Stomach (tissue), 4 donors: ENCODE data around the gene GPR61.

Experiments used
- EP300 ChIP-seq: sonication (generic); formaldehyde crosslinking; IDR thresholded peaks from one replicate; pipeline ENCODE4 v1.6.1; 2017; ENCODE audit warnings: antibody characterized with exemption
- POLR2AphosphoS5 ChIP-seq, 3 donors: sonication (generic); formaldehyde crosslinking; IDR thresholded peaks; one replicate each; pipeline ENCODE4 v1.6.1; 2016; ENCODE audit warnings: antibody characterized with exemption in 3 of 3
- TF ChIP-seq, protein P1 (sequence below), 7 experiments: fragments of 450-650 bp in 4 of 7; fragments of 200-600 bp in 3 of 7; sonication (generic) in 3 of 7; IDR thresholded peaks; one replicate each; pipeline ENCODE4 v1.5.1; 2016 to 2019; ENCODE audit warnings: antibody characterized with exemption in 7 of 7, control low read depth in 2 of 7, mild to moderate bottlenecking in 1 of 7

DNA sequence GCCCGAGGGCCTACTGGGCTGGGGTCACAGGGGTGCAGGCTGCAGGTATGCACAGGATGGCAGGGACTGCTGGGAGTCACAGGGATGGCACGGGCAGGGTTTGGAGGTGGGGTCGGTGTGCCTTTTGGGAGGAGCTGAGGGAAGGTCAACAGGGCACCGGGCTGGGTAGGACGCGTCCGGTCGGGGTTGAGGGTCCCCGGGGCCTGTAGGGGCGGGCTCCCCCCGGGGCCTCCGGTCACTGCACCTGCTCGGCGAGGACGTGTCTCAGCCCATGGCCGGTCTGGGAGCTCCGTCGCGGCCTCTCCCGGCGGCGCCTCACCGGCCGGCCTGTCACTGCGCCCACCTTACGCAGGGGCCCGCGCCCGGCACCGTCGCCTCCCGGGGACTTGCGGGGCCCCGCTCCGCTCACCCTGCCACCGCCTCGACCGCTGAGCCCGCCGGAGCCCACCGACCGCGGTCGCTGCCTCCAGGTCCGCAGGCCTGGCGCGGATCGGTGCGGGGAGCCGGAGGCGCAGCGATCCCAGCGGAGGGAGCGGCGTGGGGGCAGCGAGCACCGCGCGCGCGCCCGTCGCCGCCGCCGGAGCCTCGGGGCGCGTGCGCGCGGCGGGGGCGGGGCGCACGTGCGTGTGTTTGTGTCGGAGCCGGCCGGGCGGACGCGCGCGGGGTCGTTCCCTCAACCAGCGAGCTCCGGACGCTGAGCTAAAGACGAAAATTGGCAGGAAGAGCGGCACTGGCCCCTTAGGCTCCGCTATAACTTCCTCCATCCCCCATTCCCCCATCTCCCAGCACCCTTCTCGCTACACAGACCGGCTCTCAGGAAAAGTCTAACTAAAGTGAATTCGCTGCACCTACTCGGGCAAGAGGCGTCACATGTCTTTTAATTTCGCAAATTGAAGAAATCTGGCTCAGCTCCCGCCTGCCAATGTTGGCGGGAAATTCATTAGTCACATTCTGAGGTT, 30.2 kb upstream of the GPR61 start, which contains the start of gene AMIGO1:
- TF ChIP-seq, protein P1, sequence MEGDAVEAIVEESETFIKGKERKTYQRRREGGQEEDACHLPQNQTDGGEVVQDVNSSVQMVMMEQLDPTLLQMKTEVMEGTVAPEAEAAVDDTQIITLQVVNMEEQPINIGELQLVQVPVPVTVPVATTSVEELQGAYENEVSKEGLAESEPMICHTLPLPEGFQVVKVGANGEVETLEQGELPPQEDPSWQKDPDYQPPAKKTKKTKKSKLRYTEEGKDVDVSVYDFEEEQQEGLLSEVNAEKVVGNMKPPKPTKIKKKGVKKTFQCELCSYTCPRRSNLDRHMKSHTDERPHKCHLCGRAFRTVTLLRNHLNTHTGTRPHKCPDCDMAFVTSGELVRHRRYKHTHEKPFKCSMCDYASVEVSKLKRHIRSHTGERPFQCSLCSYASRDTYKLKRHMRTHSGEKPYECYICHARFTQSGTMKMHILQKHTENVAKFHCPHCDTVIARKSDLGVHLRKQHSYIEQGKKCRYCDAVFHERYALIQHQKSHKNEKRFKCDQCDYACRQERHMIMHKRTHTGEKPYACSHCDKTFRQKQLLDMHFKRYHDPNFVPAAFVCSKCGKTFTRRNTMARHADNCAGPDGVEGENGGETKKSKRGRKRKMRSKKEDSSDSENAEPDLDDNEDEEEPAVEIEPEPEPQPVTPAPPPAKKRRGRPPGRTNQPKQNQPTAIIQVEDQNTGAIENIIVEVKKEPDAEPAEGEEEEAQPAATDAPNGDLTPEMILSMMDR (IDR thresholded peaks at IDR 0.05), result no peak
- no peak for TF ChIP-seq EP300
- TF ChIP-seq POLR2AphosphoS5 (IDR thresholded peaks at IDR 0.05), result no peak
